ENCODE results near the gene ANKRD33.

Gene ANKRD33

DNA sequence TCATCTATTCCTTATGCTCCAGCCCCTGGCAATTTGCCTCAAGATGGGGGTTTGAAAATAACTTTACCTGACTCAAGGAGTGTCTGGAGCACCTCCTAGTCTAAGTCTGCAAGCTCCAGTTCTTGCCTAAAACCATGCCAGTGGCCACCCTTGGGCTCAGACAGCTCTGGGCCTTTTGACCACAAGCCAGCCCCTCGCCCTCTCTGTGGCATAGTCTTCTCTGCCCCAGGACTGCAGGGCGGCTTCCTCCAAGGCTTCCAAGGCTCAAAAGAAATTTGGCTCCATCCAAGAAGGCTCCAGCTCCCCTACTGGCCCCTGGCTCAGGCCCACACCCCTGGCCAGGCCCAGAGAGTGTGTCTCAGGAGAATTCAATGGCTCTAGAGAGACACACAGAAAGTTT is 34.2 kb downstream of the ANKRD33 start:
- DNase-seq, result no peak

DNA sequence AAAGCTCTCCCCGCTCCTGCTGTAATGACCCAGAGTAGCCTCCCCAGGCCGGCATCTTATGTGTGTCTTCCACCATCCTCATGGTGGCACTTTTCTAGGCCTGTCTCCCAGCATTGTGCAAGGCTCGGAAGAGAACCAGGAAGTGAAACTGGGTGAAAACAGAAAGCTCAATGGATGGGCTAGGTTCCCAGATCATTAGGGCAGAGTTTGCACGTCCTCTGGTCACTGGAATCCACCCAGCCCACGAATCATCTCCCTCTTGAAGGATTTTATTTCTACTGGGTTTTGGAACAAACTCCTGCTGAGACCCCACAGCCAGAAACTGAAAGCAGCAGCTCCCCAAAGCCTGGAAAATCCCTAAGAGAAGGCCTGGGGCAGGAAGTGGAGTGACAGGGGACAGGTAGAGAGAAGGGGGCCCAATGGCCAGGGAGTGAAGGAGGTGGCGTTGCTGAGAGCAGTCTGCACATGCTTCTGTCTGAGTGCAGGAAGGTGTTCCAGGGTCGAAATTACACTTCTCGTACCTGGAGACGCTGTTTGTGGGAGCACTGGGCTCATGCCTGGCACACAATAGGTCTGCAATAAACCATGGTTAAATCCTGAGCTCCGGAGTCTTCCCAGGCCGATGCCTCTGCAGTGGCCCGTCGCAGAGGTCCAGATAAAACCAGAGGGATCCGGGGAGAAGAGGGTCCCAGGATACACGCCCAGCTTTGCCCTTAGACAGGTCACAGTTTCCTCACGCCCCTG is 35.0 kb downstream of the ANKRD33 start:
- DNase-seq, result peak; percentile 42

DNA sequence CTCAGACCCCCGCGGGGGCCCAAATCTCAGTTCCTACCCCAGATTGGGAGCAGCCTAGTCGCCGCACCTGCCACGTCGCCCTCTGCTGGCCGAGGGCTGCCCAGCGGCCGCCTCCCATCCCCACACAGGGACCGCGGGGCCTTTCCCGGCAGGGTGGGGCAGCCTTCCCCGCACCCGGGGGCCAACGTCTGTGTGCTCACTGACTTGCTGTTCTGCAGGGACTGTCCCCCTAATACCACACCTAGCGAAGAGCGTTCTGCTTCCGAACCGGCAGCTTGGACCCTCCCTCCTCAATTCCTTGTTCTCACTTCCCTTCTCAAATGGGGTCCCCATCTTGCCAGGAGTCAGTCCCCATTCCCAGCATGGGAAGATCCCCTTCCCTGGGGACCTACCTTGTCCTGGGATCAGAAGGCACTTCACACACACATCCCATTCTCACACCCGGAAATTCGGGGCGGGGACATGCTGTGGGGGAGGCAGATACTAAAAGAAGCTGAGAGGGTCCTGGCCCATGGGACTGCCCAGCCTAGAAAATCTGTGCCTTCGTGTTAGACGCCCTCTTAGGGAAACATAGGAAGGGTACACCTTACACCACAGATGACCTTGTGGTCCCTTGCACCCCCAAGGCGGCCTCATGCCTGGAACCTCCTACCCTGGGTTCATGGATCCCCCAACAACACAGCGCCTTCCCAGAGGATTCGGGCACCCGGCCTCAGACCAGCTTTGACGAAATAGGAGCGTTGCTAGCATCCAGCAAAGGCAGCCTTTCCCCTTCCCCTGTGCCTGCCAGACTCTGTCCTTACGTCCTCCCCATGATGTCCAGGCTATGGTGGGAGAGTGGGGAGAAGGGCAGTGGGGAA is 35.8 kb downstream of the ANKRD33 start:
- DNase-seq, result peak; percentile 30

DNA sequence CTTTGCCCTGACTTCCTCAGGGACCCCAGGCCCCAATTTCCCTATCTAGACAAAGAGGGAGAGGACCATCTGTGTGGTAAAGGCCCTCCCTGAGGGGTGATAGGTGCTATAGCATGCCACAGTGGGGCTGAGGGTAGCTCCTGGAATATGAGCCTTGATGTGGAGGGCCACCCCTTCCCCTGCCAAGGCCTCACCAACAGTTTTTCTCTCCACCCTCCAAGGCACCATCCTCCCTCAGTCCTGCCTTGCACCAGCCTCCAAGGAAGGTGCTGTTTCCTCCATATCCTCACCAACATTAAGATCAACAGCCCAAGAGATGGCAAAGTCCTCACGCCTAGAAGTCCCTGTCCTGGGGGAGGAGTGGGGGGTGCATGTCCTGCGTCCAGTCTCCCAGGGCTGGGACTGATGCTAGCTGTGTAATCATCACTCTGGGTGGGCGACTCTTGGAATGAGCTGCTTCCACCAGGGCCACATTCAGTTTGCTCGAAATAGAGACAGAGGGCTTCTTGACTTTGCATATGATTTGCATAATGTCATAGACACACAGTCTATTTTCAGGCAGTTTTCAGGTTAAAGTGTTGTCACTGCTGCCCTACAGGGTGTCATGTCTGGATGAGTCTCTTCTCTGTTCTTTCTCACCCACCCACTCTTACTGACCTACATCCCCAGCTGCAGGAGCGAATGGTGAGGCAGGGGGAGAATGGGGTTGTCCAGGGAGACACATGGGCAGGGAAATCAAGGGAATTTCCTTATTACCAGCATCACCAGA is 36.8 kb downstream of the ANKRD33 start:
- no peak for DNase-seq

DNA sequence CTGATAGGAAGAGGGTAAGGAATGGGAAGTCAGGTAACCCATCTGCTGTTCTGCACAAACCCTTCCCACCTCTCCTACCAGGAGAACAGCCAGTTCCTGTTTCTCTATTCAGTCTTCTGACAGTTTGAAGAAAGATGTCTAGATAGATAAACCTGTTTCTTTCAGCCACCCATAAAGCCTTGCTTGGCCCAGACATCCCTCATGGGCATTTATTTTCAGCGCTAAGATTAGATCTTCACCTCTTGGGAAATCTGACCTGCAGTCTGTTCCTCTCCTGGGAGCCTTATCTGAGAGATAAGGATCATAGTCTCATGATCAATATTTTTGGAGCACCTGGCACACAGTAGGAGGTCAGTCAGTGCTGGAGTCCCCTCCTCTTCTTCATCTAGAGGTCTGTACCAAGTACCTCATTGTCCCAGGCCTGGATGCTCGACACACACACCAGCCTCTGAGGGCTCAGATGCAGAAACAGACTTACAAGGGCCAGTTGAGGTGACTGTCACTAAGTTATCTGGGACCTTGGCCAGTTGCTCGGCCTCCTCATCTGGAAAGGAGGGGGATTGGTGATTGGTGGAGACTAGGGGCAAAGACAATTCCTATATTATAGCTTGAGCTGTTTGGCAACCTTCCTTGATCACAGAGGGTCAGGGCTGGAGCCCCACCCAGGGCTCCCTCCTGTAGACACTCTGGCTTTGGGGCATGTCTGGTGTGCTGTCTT is 37.6 kb downstream of the ANKRD33 start:
- DNase-seq, result no peak

DNA sequence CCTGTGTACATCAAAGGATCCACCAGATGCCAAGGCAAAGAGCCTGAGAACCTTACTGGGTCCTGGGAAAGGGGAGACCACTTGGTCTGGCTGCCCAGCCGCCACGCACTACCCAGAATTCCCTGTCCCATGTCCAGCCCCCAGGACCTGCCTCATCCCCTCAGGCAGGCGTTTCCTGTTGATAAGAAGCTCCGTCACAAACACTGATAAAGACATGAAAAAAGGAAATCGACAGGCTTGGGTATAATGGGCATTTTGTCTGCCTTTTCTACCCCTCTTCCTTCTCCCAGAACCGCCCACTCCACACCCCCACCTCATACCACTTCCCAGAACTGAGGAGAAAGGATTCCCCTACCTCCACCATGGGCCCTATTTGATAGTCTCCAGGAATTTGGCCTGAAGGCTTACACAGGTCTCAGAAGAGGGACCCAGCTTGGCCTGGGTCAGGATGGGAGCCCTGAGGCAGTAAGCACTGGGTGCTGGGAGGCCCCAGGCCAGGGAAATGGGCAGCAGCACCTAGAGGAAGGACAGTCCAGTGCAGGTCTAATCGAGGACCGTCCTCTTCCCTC is 38.2 kb downstream of the ANKRD33 start:
- no peak for DNase-seq

DNA sequence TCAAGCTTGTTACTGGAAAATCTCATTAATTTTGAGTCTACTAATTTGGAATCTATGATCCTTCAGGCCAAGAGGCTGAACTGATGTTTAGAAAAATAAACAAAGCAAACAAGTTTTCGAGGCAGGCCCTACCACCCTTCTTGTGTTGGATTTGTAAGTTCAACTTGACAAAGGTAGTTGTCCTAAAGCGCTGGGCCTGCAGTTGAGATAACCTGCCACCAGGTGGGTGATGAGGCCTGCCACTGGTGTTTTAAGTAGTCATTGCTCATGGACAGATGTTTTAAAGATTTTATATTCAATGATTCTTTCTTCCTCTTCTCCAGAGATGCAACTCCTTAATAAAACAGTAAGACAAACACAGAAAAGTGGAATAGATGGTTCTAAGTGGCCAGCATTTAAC is 38.8 kb downstream of the ANKRD33 start:
- DNase-seq, result peak; percentile 26

DNA sequence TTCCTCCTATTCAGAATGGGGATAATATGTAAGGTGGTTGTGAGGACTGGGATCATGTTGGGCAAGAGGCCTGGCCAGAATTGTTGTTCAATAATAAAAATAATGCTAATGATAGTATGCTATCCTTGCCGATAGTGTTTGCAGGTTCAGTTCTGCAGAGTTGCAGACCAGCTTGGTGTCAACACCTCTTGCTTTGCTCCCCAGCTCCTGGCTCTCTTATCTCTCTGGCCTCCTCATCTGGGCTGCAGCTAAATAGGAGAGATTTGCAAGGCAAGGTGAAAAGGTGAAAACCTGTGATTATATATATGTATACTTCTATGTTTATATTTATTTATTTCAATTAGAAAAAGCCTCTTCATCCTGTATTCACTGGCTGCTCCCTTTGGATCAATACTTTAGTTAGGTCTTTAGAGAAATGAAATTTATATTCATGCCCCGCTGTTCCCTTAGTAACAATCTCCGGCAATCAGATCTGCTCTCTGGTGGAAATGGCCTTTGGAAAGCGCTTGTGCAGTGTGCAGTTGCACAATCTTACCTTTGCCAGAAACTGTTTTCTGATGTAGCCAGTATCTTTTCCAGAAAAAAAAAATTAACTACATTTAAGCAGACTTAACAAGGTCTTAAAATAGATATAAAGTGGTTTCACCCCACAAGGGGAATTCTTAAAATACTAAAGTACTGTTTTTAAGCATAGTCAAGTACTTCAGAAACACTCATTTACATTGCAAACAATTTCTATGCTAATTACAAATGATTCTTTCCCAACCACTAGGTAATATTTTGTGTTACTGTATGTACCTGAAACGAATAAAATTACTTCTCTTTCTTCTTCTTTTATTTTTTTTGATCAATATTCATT is 44.5 kb downstream of the ANKRD33 start:
- DNase-seq, result no peak

DNA sequence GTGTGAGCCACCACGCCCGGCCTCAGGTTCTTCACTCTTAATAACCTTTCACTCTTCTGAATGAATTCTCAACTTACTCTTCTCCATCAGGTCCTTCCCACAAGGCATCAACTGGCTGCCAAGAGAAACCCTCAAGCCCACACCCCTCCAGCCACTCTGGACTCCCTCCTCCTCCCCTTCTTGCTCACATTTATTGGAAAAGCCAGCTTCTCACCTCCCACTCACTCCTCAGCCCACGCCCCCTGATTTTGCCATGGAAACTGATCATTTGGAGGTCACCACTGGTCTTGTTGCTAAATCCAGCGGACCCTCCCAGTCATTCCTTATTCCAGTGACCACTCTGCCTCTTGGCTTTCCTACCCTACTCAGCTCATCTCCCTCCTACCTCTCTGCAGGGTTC is 46.2 kb downstream of the ANKRD33 start:
- DNase-seq, result no peak

DNA sequence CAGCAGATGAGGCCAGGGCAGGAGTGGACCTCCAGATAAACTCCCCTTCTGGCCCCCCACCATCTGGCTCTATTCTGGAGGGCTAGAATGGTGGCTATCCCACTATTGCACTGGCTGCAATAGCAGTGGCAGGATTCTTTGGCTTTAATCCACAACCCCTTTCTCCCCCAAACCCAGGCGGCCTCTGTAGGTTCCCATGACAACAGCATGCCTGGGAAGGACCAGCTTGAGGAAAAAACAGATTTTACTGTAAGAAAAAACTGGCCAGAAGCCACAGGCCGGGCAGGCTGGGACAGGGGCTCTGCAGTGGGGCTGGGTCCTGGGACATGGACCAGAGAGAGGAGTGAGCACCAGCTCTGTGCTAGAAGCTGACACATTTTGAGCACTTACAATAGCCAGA is 50.0 kb downstream of the ANKRD33 start:
- no peak for DNase-seq

DNA sequence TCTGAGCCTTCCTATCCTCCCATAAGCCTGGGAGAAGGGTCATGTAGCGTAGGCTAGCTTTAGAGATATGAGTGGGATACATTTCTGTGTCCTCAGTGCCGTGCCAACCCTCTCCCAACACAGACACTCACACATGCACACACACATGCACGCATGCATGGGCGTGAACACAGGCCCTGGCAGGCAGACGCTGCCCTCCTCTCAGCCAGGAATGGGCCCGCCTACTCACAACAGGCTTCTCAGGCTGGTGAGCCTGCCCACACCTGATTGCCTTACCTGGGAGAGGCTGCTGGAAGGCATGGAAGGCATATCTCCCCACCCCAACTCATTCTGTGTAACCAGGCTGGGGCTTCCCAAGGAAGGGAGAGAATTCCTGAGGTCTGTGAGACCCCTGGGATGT is 50.8 kb downstream of the ANKRD33 start:
- DNase-seq, result no peak

DNA sequence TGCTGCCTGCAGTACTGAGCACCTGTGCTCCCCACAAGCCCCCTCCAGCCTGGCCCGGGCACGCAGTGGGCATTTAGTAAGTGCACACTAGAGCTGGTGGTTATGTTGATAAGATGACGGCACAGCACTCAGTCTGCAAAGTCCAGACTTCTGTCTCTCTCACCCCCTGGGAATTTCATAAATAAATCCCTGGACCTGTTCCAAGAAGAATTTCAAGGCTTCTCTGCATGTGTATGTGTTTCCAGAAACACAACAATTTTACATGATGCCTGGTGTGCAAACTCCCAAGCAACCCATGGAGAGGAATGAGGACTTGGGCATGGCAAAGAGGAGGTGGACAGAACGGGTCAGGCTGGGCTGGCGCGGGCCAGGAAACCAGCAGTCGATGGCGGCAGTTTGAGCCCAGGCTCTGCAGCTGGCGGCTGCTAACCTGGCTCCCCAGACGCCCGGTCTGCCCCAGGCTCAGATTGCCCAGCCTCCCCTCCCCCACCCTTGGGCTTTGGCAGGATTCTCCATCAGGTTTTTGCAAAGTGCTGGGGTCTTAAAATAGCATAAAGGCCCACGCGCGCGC is 53.2 kb downstream of the ANKRD33 start:
- no peak for DNase-seq

Data from HCEC 1CT (cell line).